Measurements from ENCODE around the gene VAV3. TPM values are rescaled to one million over a fixed set of nuclear protein-coding genes. Genes with fewer than 3 reads are reported as not detected.

VAV3 gene
- total and polyA plus RNA-seq, 11 donors, result 0.57 to 8.3 (median 1.9) TPM

DNA sequence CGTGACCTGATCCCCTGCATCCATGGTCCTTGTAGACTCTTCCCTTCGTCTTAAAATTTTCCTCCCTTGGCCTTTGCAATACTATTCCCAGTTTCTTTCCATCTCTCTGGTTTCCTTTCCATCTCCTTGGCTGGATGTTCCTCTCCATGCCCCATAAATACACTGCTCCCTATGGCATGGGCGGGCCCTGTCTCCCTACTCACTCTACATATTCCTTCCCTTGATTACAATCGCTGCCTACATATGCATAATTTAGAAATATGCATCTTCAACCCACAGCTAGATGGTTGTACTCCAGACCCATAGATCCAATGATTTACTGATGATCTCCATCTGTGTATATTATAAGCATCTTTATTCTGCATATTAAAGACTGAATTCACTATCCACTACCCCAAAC lies 419.1 kb downstream of the VAV3 start:
- Histone ChIP-seq H3K9me3 (no peaks in the 10 kb centered on the region), H3K27me3 (no peaks in the 10 kb centered on the region), H3K4me3 (no peak overlapping the region), H3K36me3 (no peaks in the 10 kb centered on the region), H3K4me1 (no peaks in the 10 kb centered on the region), H3K27ac (no peak overlapping the region)
- intact Hi-C loops (cut with DNase I), result no loop called here
- TF ChIP-seq POLR2A (IDR thresholded peaks at IDR 0.05) (no peak), CTCF (IDR thresholded peaks at IDR 0.05) (no peak)
- no peak for DNase-seq
- no peak for ATAC-seq
- WGBS, 4 donors, result 69 to 84% (median 81%) methylated on average over 4 of the region's 4 CpGs

DNA sequence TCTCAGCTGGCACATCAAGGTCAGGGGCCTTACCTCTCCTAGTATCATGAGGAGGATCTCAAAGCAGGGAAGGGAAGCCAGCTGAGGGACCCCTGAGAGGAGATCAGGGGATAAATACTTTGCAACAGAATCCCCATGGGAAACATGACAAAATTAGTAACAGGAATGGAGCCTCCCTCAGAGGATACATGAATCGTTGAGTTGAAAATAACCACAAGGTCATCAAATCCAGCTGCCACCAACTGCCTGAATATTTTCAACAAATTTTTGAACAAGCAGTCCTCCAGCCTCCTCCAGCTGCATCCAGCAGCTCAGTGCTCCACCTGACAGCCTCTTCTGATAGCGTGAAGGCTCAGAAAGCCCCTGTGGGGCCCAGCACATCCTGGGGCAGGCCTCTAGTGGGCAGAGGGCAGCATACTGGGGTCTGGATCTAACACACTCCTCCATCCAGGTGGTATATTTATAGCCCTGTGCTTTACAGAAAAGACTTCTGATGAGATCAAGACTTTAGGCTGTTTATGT lies 419.9 kb downstream of the VAV3 start:
- no peak for TF ChIP-seq POLR2A (IDR thresholded peaks at IDR 0.05)
- TF ChIP-seq CTCF (IDR thresholded peaks at IDR 0.05), result no peak
- no peak overlapping the region for H3K27ac ChIP-seq
- intact Hi-C loops (cut with DNase I), result no loop called here
- no peaks in the 10 kb centered on the region for H3K27me3 ChIP-seq
- H3K9me3 ChIP-seq, result no peaks in the 10 kb centered on the region
- 38 to 64% (median 46%) methylated on average over 2 of the region's 2 CpGs for WGBS, 4 donors
- no peak for ATAC-seq
- no peak for DNase-seq
- H3K4me1 ChIP-seq, result no peaks in the 10 kb centered on the region
- H3K4me3 ChIP-seq, result no peak overlapping the region
- H3K36me3 ChIP-seq, result no peaks in the 10 kb centered on the region

DNA sequence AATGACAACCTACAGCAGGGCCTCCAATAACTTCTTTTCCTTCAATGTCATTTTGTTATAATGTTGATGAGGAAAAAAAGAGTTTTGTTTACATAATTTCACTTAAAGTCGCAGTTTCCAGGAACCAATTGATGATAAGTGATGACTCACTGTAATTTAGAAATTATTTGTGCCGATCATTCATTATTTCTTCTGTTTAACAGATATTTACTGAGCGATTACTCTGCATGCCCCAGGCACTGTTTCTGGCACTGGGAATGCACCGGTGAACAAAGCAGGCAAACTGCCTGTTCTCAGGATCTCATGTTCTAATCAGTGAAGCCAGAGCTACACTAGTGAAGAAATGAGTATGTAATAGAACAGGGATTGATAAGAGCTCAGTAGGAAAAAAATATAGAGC lies 420.7 kb downstream of the VAV3 start:
- no peak overlapping the region for H3K27ac ChIP-seq

DNA sequence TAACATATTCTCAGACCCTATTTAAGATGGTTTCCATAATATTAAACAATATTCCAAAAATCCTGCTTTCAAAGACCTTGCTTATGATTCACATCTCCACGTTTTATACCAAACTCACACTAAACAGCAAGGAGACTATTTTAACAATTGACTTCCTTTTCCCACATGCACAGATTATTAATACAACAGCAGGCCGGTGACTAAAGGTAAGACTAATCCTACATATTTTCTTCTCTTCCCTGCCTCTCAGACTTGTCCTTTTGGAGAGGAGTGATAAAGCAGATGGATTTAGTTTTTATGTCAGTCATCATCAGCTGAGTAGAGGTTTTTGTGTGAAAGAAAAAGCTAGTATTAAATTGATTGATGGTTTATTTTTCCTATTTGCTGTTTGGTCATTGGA lies 423.6 kb downstream of the VAV3 start:
- H3K4me3 ChIP-seq, result no peak overlapping the region
- TF ChIP-seq POLR2A (IDR thresholded peaks at IDR 0.05), result no peak
- TF ChIP-seq CTCF (IDR thresholded peaks at IDR 0.05), result no peak
- intact Hi-C loops (cut with DNase I), result no loop called here
- no peaks in the 10 kb centered on the region for H3K36me3 ChIP-seq
- H3K27ac ChIP-seq, result no peak overlapping the region
- no peaks in the 10 kb centered on the region for H3K4me1 ChIP-seq
- H3K27me3 ChIP-seq, result no peaks in the 10 kb centered on the region
- DNase-seq (no peak), ATAC-seq (no peak)
- no peaks in the 10 kb centered on the region for H3K9me3 ChIP-seq
- 63 to 72% (median 67%) methylated on average over 2 of the region's 2 CpGs for WGBS, 4 donors

More for the DNA sequence above, 420.7 kb downstream of the VAV3 start:
- WGBS, 4 donors, result 79 to 85% (median 82%) methylated on average over 4 of the region's 4 CpGs
- Histone ChIP-seq H3K4me3 (no peak overlapping the region), H3K4me1 (no peaks in the 10 kb centered on the region), H3K9me3 (no peaks in the 10 kb centered on the region), H3K27me3 (no peaks in the 10 kb centered on the region), H3K36me3 (no peaks in the 10 kb centered on the region)
- TF ChIP-seq CTCF (IDR thresholded peaks at IDR 0.05), result no peak
- no peak for TF ChIP-seq POLR2A (IDR thresholded peaks at IDR 0.05)
- DNase-seq (no peak), ATAC-seq (no peak)
- intact Hi-C loops (cut with DNase I), result no loop called here

Data from heart left ventricle (tissue), 16 donors.